Smooth muscle cell (in vitro differentiated cells): ENCODE results near the gene COL9A2. TPM values are rescaled to one million over a fixed set of nuclear protein-coding genes. Genes with fewer than 3 reads are reported as not detected.

Experiments
- DNase-seq: peaks from one replicate; lab custom pipeline; 2025; ENCODE audit not compliant: unreplicated experiment; lab: John Stamatoyannopoulos, UW
- H2AFZ ChIP-seq: fragments of 200-600 bp; sonication (generic); 2 replicates; pipeline ENCODE4 v1.6.0; 2016; ENCODE audit warnings: antibody characterized with exemption, low read depth, mild to moderate bottlenecking
- H3F3A ChIP-seq: fragments of 200-600 bp; sonication (generic); 2 replicates; pipeline ENCODE4 v1.6.0; 2017; ENCODE audit warnings: antibody characterized with exemption, low read depth
- H3K27ac ChIP-seq: fragments of 200-600 bp; sonication (generic); 2 replicates; pipeline ENCODE4 v1.5.1; 2016; ENCODE audit warnings: low read depth, mild to moderate bottlenecking
- H3K27me3 ChIP-seq: fragments of 200-600 bp; sonication (generic); 2 replicates; pipeline ENCODE4 v1.6.1; 2016; ENCODE audit warnings: low read depth, mild to moderate bottlenecking
- H3K36me3 ChIP-seq: fragments of 200-600 bp; sonication (generic); 2 replicates; pipeline ENCODE4 v1.5.1; 2016; ENCODE audit warnings: low read depth
- H3K4me1 ChIP-seq: fragments of 200-600 bp; sonication (generic); 2 replicates; pipeline ENCODE4 v1.5.1; 2016; ENCODE audit warnings: low read depth
- H3K4me2 ChIP-seq: fragments of 200-600 bp; sonication (generic); 2 replicates; pipeline ENCODE4 v1.6.0; 2016; ENCODE audit warnings: mild to moderate bottlenecking
- H3K4me3 ChIP-seq: fragments of 200-600 bp; sonication (generic); 2 replicates; pipeline ENCODE4 v1.5.1; 2016; ENCODE audit warnings: mild to moderate bottlenecking
- H3K79me2 ChIP-seq: fragments of 200-600 bp; sonication (generic); 2 replicates; pipeline ENCODE4 v1.6.0; 2016; ENCODE audit warnings: low read depth, mild to moderate bottlenecking
- H3K9ac ChIP-seq: fragments of 200-600 bp; sonication (generic); 2 replicates; pipeline ENCODE4 v1.6.0; 2016; ENCODE audit warnings: low read depth
- H3K9me3 ChIP-seq: fragments of 200-600 bp; sonication (generic); replicated peaks from 2 replicates; pipeline ENCODE4 v1.5.1; 2016; ENCODE audit warnings: low read depth
- H4K20me1 ChIP-seq: fragments of 200-600 bp; sonication (generic); 2 replicates; pipeline ENCODE4 v1.6.0; 2016; ENCODE audit warnings: low read depth
- WGBS: methylation state at CpG from one replicate; pipeline ENCODE4 v1.1.7; 2016; ENCODE audit warnings: low lambda C conversion rate; 5-methylcytosine and 5-hydroxymethylcytosine counted together
- polyA plus RNA-seq: library from polyadenylated mRNA; unstranded; fragments of >200 nt; fragmentation: Nextera tagmentation; extraction: Ambion mirVana; gene quantifications from 2 replicates; pipeline ENCODE4 v1.2.1, GENCODE V29; 2016
- total RNA-seq: library from RNA; depleted of rRNA; stranded (reverse); fragments of >200 nt; gene quantifications from 2 replicates; pipeline ENCODE4 v1.2.3, GENCODE V29; 2014
- TF ChIP-seq, protein P1 (sequence below): fragments of 200-600 bp; sonication (generic); IDR thresholded peaks from 2 replicates; pipeline ENCODE4 v1.5.1; 2017; ENCODE audit warnings: borderline replicate concordance, mild to moderate bottlenecking, antibody characterized with exemption; ENCODE audit not compliant: insufficient read depth, poor library complexity, severe bottlenecking

The COL9A2 gene
- total and polyA plus RNA-seq, 2 experiments from 2014 or later = 8.0 to 24.5 TPM

DNA sequence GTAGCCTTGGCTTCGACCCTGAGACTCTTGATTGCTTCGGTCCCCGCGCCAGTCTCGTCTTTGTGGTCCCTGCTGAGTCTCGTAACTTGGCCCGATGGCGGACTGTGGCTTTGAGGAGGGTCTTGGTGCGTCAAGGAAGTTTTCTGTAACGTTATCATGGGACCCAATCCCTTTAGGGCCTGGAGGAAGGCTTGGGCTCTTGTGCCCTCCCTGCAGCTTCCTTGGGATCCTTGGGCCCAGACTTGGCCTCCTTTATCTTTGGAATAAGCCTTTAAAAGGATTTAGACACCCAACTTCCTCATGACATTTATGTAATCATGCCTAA, 58.7 kb downstream of the COL9A2 start:
- DNase-seq = no peak
- Histone ChIP-seq H3K4me1 (peaks cover 15% of the 10 kb centered on the region), H4K20me1 (no peaks in the 10 kb centered on the region), H2AFZ (peak overlapping the region; percentile 87), H3K9ac (peak overlapping the region; percentile 80), H3F3A (no peaks in the 10 kb centered on the region), H3K79me2 (peaks cover 44% of the 10 kb centered on the region), H3K4me2 (peak overlapping the region; percentile 97), H3K27me3 (no peaks in the 10 kb centered on the region), H3K9me3 (no peaks in the 10 kb centered on the region), H3K4me3 (peak overlapping the region; percentile 63), H3K36me3 (peaks cover 14% of the 10 kb centered on the region), H3K27ac (peak overlapping the region; percentile 93)
- TF ChIP-seq, protein P1, sequence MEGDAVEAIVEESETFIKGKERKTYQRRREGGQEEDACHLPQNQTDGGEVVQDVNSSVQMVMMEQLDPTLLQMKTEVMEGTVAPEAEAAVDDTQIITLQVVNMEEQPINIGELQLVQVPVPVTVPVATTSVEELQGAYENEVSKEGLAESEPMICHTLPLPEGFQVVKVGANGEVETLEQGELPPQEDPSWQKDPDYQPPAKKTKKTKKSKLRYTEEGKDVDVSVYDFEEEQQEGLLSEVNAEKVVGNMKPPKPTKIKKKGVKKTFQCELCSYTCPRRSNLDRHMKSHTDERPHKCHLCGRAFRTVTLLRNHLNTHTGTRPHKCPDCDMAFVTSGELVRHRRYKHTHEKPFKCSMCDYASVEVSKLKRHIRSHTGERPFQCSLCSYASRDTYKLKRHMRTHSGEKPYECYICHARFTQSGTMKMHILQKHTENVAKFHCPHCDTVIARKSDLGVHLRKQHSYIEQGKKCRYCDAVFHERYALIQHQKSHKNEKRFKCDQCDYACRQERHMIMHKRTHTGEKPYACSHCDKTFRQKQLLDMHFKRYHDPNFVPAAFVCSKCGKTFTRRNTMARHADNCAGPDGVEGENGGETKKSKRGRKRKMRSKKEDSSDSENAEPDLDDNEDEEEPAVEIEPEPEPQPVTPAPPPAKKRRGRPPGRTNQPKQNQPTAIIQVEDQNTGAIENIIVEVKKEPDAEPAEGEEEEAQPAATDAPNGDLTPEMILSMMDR = no peak
- WGBS = under 1% methylated on average over 10 of the region's 10 CpGs

DNA sequence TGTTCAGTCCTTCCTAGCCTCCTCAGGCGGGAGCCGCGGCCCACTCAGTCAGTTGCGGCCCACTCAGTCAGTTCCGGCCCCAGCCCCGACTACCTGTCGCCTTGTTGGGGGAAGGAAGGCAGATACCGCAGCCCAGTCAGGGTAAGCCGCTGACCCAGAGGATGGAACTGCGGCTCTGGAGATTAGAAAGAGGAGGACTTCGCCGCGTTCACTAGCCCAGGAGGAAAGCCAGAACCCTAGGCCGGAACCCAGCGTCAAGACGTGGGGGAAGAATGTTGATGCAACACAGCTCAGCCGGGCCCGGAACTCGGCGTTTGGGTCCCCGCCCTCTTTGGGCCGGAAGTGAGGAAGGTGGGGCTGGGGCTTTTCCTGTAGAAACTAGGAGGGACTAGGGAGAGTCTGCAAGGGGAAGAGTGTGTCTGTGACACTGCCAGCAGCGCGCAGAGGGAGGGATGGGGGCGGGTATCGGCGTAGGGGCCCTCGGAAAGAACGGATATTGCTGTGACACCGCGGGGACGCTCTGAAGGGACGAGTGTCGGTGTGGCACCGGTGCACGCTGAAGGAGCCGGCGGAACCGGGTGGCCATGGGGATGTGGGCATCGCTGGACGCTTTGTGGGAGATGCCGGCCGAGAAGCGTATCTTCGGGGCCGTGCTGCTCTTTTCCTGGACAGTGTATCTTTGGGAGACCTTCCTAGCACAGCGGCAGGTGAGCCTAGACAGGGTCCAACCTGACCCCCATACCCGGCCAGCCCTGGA, 59.2 kb downstream of the COL9A2 start, which contains the start of gene ZMPSTE24:
Gene ZMPSTE24, plus strand, starts transcription at position 549 of the 757 bp plus-strand sequence. Its CDS starts 36 bp downstream, at position 585.
- peaks cover 15% of the 10 kb centered on the region for H3K4me1 ChIP-seq
- H3K9me3 ChIP-seq = no peaks in the 10 kb centered on the region
- H3K27ac ChIP-seq = peak within 1 kb of the TSS; percentile 93
- no peaks in the 10 kb centered on the region for H3K27me3 ChIP-seq
- under 1% methylated on average over 39 of the region's 48 CpGs for WGBS
- no peaks in the 10 kb centered on the region for H4K20me1 ChIP-seq
- H3K4me2 ChIP-seq = peak within 1 kb of the TSS; percentile 97
- TF ChIP-seq, protein P1 = no peak
- H2AFZ ChIP-seq = peak within 1 kb of the TSS; percentile 87
- peaks cover 42% of the 10 kb centered on the region for H3K79me2 ChIP-seq
- H3F3A ChIP-seq = no peaks in the 10 kb centered on the region
- DNase-seq = peak; percentile 86
- peaks cover 14% of the 10 kb centered on the region for H3K36me3 ChIP-seq
- peak within 1 kb of the TSS; percentile 93 for H3K9ac ChIP-seq
- peak within 1 kb of the TSS; percentile 63 for H3K4me3 ChIP-seq

DNA sequence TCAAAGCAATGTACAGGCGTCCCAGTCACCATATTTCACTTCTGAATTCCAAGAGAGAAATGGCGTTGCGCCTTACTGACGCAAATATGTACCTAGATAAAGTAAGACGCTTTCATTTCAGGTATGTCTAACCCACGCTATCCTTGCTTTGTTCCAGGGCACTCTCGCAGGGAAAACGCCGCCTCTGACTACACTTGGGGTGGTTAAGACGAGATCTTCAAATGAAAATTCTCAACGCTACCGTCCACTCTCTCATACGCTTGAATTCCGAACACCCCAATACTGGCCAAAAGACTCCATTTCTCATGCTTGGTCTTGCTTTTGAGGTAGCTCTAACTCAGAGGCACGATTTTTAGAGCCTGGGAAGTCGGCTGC, 59.8 kb downstream of the COL9A2 start:
- DNase-seq = no peak
- Histone ChIP-seq H3K9ac (peak overlapping the region; percentile 93), H3K27ac (peak overlapping the region; percentile 93), H3F3A (no peaks in the 10 kb centered on the region), H2AFZ (peak overlapping the region; percentile 77), H3K79me2 (peaks cover 37% of the 10 kb centered on the region), H3K36me3 (peaks cover 14% of the 10 kb centered on the region), H3K4me3 (peak overlapping the region; percentile 63), H3K9me3 (no peaks in the 10 kb centered on the region), H4K20me1 (no peaks in the 10 kb centered on the region), H3K4me2 (peak overlapping the region; percentile 87), H3K27me3 (no peaks in the 10 kb centered on the region), H3K4me1 (peaks cover 15% of the 10 kb centered on the region)
- TF ChIP-seq, protein P1 = no peak
- under 1% methylated on average over 16 of the region's 16 CpGs for WGBS
